ENCODE data around the gene PLS1.
"Not testable (repeated sequence)": the region's sequence is repeated elsewhere in the genome, so short reads cannot be mapped to it uniquely, and the experiment has no call there.

Gene PLS1

DNA sequence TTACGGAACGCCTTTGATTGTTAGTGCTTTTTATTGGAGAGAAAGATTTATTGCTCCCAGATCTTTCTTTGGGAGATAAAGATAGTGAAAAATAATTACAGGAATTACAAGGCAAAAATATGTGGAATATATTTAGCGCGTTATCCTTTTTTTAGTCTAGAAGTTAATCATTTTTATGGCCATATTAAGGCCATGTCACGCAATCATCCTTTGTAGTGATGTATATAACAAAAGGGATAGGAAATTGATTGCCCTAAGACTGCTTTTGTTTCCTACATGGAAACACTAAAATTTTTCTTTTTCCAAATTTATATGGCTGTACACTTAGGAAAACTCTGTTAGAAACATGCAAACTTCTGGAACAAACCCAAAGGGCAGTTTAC lies 129.2 kb downstream of the PLS1 start:
- H3K4me3 ChIP-seq (replicated peaks; ENCODE audit: low read depth, low read length): peak overlapping the region; percentile 55
- TF ChIP-seq, protein P1, sequence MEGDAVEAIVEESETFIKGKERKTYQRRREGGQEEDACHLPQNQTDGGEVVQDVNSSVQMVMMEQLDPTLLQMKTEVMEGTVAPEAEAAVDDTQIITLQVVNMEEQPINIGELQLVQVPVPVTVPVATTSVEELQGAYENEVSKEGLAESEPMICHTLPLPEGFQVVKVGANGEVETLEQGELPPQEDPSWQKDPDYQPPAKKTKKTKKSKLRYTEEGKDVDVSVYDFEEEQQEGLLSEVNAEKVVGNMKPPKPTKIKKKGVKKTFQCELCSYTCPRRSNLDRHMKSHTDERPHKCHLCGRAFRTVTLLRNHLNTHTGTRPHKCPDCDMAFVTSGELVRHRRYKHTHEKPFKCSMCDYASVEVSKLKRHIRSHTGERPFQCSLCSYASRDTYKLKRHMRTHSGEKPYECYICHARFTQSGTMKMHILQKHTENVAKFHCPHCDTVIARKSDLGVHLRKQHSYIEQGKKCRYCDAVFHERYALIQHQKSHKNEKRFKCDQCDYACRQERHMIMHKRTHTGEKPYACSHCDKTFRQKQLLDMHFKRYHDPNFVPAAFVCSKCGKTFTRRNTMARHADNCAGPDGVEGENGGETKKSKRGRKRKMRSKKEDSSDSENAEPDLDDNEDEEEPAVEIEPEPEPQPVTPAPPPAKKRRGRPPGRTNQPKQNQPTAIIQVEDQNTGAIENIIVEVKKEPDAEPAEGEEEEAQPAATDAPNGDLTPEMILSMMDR (IDR thresholded peaks at IDR 0.05; ENCODE audit: low read depth, low read length, missing control alignments): no peak
- DNase-seq (ENCODE audit: extremely low read depth, low read depth): no peak

DNA sequence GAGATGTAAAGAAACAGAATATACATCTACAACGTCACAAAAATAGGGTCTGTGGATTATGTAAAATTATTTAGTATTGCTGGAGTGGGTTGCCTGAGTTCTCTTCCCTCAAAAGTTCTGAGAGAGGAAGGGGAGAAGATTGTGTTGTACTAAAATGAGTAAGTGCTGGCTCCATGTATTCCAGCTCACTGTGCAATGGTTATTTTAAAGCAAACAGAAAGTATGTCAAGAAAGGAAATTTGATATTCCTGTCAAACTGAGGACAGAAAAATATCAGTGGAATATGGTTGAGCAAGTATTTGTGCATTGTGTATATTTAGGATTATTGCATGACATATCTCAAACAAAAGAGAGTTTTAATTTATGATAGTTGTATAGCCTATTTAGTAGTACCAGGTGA lies 129.8 kb downstream of the PLS1 start:
- DNase-seq (ENCODE audit: extremely low read depth, low read depth): no peak
- TF ChIP-seq, protein P1 (IDR thresholded peaks at IDR 0.05; ENCODE audit: low read depth, low read length, missing control alignments): no peak
- H3K4me3 ChIP-seq (replicated peaks; ENCODE audit: low read depth, low read length): no peak overlapping the region

DNA sequence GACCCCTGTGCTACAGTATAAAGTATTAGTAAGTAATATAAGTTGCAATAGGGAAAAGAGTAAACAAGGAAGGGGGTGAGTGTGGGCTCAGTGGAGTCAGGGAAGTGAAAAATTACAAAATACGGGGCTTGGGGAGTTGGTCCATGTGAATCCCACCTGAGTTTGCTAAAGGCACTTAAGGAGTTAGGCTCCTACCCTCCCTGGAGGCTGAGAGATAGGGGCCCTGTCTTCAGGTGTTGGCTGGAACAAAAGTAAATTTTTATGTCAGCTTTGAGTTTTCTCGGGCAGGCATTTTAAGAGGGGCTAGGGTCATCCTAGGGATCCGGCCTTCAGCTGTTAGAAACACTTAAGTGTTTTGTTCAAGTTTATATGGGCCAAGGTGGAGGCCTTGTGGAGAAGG lies 135.9 kb downstream of the PLS1 start:
- DNase-seq (ENCODE audit: extremely low read depth, low read depth): no peak
- TF ChIP-seq, protein P1 (IDR thresholded peaks at IDR 0.05; ENCODE audit: low read depth, low read length, missing control alignments): no peak
- H3K4me3 ChIP-seq (replicated peaks; ENCODE audit: low read depth, low read length): no peak overlapping the region

DNA sequence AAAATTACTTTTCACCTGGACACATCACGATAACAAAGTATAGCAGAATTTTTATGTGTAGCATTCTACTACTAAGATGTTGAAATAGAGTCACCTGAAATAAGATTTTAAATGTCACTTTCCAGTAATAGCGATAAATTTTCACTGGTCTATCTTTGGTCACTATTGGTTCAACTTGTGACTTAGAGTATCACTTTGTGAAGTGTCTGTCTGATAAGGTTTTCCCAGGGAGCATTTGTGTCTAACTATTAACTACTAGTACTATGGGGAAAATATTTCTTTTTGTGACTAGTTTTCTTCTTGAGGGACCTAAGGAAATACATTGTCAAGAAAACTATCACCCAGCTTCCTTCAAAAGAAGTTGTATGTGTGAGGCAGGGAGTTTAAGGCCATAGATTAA lies 138.6 kb downstream of the PLS1 start:
- no peak for DNase-seq (ENCODE audit: extremely low read depth, low read depth)
- TF ChIP-seq, protein P1 (IDR thresholded peaks at IDR 0.05; ENCODE audit: low read depth, low read length, missing control alignments): no peak
- no peak overlapping the region for H3K4me3 ChIP-seq (replicated peaks; ENCODE audit: low read depth, low read length)

DNA sequence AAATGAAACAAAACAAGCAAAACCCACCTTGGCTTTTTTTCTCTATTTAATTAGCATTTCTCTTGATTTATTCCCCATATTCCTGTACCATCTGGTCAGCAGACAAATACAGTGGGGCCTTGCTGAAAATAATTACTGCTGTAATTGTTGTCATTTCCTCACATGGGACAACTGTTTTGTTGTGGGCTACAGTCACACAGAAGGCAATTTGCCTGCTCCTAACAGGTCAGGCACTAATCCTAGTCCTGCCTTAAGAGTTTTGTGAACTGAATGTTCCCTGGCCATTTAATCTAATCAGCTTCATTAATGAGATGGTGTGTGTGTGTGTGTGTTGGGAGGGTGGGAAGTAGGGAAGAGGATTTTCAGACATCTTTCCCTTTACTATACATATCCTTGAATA lies 139.3 kb downstream of the PLS1 start:
- DNase-seq (ENCODE audit: extremely low read depth, low read depth): no peak
- no peak overlapping the region for H3K4me3 ChIP-seq (replicated peaks; ENCODE audit: low read depth, low read length)
- TF ChIP-seq, protein P1 (IDR thresholded peaks at IDR 0.05; ENCODE audit: low read depth, low read length, missing control alignments): no peak

DNA sequence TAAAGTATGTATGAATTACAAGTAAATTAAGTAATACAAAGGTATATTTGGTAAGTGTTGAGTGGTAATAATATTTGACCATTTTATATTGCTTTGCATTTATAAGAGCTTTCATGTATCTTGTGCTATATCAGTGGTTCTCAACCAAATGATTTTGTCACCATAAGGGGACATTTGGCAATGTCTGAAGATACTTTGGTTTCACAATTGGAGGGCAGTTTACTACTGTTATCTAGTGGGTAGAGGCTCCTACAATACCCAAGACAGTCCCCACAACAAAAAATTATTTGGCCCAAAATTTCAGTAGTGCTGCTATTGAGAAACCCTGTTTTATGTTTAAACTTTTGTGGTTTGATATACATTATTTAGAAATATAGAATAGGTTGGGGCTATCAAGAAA lies 142.2 kb downstream of the PLS1 start:
- no peak overlapping the region for H3K4me3 ChIP-seq (replicated peaks; ENCODE audit: low read depth, low read length)
- TF ChIP-seq, protein P1 (IDR thresholded peaks at IDR 0.05; ENCODE audit: low read depth, low read length, missing control alignments): no peak

DNA sequence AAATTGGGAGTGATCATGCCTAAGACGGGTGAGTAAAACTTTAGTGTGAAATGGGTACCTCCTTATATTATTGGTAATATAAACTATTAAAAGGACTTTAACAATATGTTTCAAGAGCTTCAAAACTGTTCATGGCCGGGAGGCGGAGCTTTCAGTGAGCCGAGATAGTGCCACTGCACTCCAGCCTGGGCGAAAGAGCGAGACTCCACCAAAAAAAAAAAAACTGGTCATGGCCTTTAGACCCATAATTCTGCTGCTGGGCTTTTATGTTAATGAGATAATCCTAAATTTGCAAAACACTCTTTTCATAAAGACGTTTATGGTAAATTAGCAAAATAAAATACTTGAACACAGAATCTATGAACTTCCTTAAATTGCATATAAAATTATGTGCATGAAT lies 150.5 kb downstream of the PLS1 start:
- DNase-seq (ENCODE audit: extremely low read depth, low read depth): no peak
- TF ChIP-seq, protein P1 (IDR thresholded peaks at IDR 0.05; ENCODE audit: low read depth, low read length, missing control alignments): no peak
- no peak overlapping the region for H3K4me3 ChIP-seq (replicated peaks; ENCODE audit: low read depth, low read length)

More for the DNA sequence above, 142.2 kb downstream of the PLS1 start:
- DNase-seq (ENCODE audit: extremely low read depth, low read depth): no peak

DNA sequence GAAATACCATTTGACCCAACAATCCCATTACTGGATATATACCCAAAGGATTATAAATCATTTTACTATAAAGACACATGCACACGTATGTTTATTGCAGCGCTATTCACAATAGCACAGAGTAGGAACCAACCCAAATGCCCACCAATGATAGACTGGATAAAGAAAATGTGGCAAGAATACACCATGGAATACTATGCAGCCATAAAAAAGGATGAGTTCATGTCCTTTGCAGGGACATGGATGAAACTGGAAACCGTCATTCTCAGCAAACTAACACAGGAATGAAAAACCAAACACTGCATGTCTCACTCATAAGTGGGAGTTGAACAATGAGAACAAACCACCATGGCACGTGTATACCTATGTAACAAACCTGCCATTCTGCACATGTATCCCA lies 154.3 kb downstream of the PLS1 start:
- H3K4me3 ChIP-seq (replicated peaks; ENCODE audit: low read depth, low read length); DNase-seq (ENCODE audit: extremely low read depth, low read depth): not testable (repeated sequence)

DNA sequence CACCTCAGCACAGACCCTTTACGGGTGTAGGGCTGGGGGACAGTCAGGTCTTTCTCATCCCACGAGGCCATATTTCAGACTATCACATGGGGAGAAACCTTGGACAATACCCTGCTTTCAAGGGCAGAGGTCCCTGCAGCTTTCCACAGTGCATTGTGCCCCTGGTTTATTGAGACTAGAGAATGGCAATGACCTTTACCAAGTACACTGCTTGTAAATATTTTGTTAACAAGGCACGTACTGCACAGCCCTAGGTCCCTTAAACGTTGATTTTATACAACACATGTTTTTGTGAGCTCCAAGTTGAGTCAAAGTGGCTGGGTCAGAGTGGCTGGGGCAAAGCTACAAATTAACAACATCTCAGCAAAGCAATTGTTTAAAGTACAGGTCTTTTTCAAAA lies 156.4 kb downstream of the PLS1 start:
- not testable (repeated sequence) for H3K4me3 ChIP-seq (replicated peaks; ENCODE audit: low read depth, low read length); DNase-seq (ENCODE audit: extremely low read depth, low read depth)
